ENCODE results near the gene THAP10. TPM values are rescaled to one million over a fixed set of nuclear protein-coding genes. Genes with fewer than 3 reads are reported as not detected.
A peak's percentile ranks its signal among the peaks of the same experiment; 100 is the strongest.
"Not testable (repeated sequence)": the region's sequence is repeated elsewhere in the genome, so short reads cannot be mapped to it uniquely, and the experiment has no call there.

THAP10 gene
- total RNA-seq, 1 experiment from 2014 or later = 5.9 TPM

DNA sequence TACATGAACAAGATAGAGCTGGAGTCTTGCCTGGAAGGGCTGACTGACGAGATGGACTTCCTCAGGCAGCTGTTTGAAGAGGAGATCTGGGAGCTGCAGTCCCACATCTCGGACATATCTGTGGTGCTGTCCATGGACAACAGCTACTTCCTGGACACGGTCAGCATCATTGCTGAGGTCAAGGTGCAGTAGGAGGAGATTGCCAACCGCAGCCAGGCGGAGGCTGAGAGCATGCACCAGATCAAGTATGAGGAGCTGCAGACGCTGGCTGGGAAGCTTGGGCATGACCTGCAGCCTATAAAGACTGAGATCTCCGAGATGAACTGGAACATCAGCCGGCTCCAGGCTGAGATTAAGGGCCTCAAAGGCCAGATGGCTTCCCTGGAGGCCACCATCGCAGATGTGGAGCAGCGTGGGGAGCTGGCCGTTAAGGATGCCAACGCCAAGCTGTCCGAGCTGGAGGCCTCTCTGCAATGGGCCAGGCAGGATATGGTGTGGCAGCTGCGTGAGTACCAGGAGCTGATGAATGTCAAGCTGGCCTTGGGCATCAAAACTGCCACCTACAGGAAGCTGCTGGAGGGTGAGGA lies 32.8 kb downstream of the THAP10 start:
- BruUV-seq (replicated peaks) = no TSS peak
- H3K79me2 ChIP-seq (ENCODE audit: low read length) = no peaks in the 10 kb centered on the region
- POLR2A ChIA-PET (ENCODE audit: unreplicated experiment) = no interaction called here
- H3K4me3 ChIP-seq (ENCODE audit: low read length) = no peak overlapping the region
- no peak for ATAC-seq
- H3K4me2 ChIP-seq (ENCODE audit: low read length) = no peak overlapping the region
- no peak for DNase-seq
- H2AFZ ChIP-seq (ENCODE audit: low read length) = no peak overlapping the region
- no peaks in the 10 kb centered on the region for H3K27me3 ChIP-seq (ENCODE audit: low read length)
- TF ChIP-seq EZH2 (IDR thresholded peaks at IDR 0.05; ENCODE audit: low read length, unreplicated experiment) = no peak
- TF ChIP-seq, protein P1, sequence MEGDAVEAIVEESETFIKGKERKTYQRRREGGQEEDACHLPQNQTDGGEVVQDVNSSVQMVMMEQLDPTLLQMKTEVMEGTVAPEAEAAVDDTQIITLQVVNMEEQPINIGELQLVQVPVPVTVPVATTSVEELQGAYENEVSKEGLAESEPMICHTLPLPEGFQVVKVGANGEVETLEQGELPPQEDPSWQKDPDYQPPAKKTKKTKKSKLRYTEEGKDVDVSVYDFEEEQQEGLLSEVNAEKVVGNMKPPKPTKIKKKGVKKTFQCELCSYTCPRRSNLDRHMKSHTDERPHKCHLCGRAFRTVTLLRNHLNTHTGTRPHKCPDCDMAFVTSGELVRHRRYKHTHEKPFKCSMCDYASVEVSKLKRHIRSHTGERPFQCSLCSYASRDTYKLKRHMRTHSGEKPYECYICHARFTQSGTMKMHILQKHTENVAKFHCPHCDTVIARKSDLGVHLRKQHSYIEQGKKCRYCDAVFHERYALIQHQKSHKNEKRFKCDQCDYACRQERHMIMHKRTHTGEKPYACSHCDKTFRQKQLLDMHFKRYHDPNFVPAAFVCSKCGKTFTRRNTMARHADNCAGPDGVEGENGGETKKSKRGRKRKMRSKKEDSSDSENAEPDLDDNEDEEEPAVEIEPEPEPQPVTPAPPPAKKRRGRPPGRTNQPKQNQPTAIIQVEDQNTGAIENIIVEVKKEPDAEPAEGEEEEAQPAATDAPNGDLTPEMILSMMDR (conservative IDR thresholded peaks at IDR 0.05; ENCODE audit: low read depth, low read length) = no peak
- TF ChIP-seq EZH2phosphoT487 (IDR thresholded peaks at IDR 0.05; ENCODE audit: borderline replicate concordance, low read length) = no peak
- intact Hi-C loops (cut with micrococcal nuclease) = no loop called here
- H3K36me3 ChIP-seq (ENCODE audit: low read depth, low read length) = no peaks in the 10 kb centered on the region
- H3F3A ChIP-seq (ENCODE audit: low read length, unreplicated experiment) = peaks cover 7% of the 10 kb centered on the region
- no peaks in the 10 kb centered on the region for H4K20me1 ChIP-seq (ENCODE audit: low read length)
- no peaks in the 10 kb centered on the region for H3K9me2 ChIP-seq (replicated peaks; ENCODE audit: low read length)
- no peaks in the 10 kb centered on the region; the same call in 1 of the 2 replicates for H3K9me3 ChIP-seq (ENCODE audit: low read length)
- H3K27ac ChIP-seq (ENCODE audit: low read length) = no peak overlapping the region
- no peak overlapping the region for H3K9ac ChIP-seq (ENCODE audit: low read length)
- H3K4me1 ChIP-seq (ENCODE audit: insufficient read depth, low read length) = peaks cover 46% of the 10 kb centered on the region
- CTCF ChIA-PET = interaction anchor here (0.6 kb wide), 1 partner anchor 52 kb away, joined by 3 read pairs; no protein-coding TSS in a partner anchor

- intact Hi-C loops (cut with micrococcal nuclease); H3K9ac ChIP-seq (ENCODE audit: low read length); H2AFZ ChIP-seq (ENCODE audit: low read length); H3K27ac ChIP-seq (ENCODE audit: low read length); H3F3A ChIP-seq (ENCODE audit: low read length, unreplicated experiment); H3K79me2 ChIP-seq (ENCODE audit: low read length); CTCF ChIA-PET; H3K36me3 ChIP-seq (ENCODE audit: low read depth, low read length); BruUV-seq (replicated peaks); H3K4me3 ChIP-seq (ENCODE audit: low read length); POLR2A ChIA-PET (ENCODE audit: unreplicated experiment); H3K27me3 ChIP-seq (ENCODE audit: low read length); H3K4me2 ChIP-seq (ENCODE audit: low read length); ATAC-seq; H3K9me2 ChIP-seq (replicated peaks; ENCODE audit: low read length); H3K9me3 ChIP-seq (ENCODE audit: low read length); DNase-seq; H4K20me1 ChIP-seq (ENCODE audit: low read length): not testable (repeated sequence)
- H3K4me1 ChIP-seq (ENCODE audit: insufficient read depth, low read length) = peaks cover 42% of the 10 kb centered on the region
These were observed 33.5 kb downstream of the THAP10 start for GRCh38 chr15:70858614-70859321.

DNA sequence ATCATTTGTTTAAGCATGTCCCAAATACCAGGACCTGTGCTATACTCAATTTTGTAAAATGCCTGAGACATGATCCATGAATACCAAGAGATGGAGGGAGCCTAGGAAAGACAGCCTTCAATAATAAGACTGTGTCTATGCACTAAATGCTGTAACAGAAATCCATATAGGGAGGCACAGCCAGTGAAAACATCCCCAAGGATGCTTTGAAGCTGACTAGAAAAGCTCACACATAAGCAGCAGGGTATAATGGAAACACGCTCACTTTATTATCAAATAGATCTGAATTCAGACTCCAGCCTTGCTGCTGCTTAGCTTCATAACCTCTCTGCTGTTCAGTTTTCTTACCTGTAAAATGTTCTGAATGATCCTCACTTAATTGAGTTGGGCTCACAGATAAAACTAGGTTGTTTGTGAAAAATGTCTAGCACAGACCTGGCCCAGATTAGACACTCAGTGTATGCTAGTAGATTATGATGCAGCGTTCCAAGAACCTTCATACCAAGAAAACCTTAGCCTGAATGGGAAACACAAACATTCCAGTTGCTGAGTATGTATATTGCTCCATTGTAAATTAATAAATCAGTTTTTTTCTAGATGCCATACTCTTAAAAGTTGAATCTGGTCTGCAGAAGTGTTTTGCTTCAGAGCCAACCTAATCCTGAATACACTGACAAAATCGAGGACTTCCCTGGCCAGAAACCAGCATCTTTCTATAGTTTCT lies 34.5 kb downstream of the THAP10 start:
- peaks cover 11% of the 10 kb centered on the region for H3K79me2 ChIP-seq (ENCODE audit: low read length)
- H3K4me2 ChIP-seq (ENCODE audit: low read length) = peak overlapping the region; percentile 67; the same call in 1 of the 2 replicates
- CTCF ChIA-PET = interaction anchor here (2.3 kb wide), 1 partner anchor 17 kb away, joined by 10 read pairs; no protein-coding TSS in a partner anchor
- POLR2A ChIA-PET (ENCODE audit: unreplicated experiment) = no interaction called here
- TF ChIP-seq EZH2phosphoT487 (IDR thresholded peaks at IDR 0.05; ENCODE audit: borderline replicate concordance, low read length) = no peak
- ATAC-seq (no peak), DNase-seq (no peak)
- intact Hi-C loops (cut with micrococcal nuclease) = no loop called here
- no peaks in the 10 kb centered on the region; the same call in 1 of the 2 replicates for H3K9me3 ChIP-seq (ENCODE audit: low read length)
- H3K27ac ChIP-seq (ENCODE audit: low read length) = peak overlapping the region; percentile 63; the same call in 1 of the 2 replicates
- H3F3A ChIP-seq (ENCODE audit: low read length, unreplicated experiment) = peaks cover 2% of the 10 kb centered on the region
- H4K20me1 ChIP-seq (ENCODE audit: low read length) = no peaks in the 10 kb centered on the region
- no peaks in the 10 kb centered on the region for H3K9me2 ChIP-seq (replicated peaks; ENCODE audit: low read length)
- no peaks in the 10 kb centered on the region for H3K36me3 ChIP-seq (ENCODE audit: low read depth, low read length)
- peaks cover 36% of the 10 kb centered on the region for H3K4me1 ChIP-seq (ENCODE audit: insufficient read depth, low read length)
- no TSS peak for BruUV-seq (replicated peaks)
- H2AFZ ChIP-seq (ENCODE audit: low read length) = no peak overlapping the region
- no peak overlapping the region for H3K4me3 ChIP-seq (ENCODE audit: low read length)
- H3K9ac ChIP-seq (ENCODE audit: low read length) = no peak overlapping the region
- H3K27me3 ChIP-seq (ENCODE audit: low read length) = no peaks in the 10 kb centered on the region
